Prostate gland (tissue), 2 donors: Measurements from ENCODE around the gene SBF2. TPM values are rescaled to one million over a fixed set of nuclear protein-coding genes. Genes with fewer than 3 reads are reported as not detected.
A peak's percentile ranks its signal among the peaks of the same experiment; 100 is the strongest.

ENCODE experiments used
- DNase-seq: peaks from one replicate; pipeline ENCODE4 v3.0.0-alpha.2; 2019; ENCODE audit warnings: low spot score
- H3K27ac ChIP-seq, 2 donors: fragments of 200-600 bp; sonication (generic); 2 replicates each; pipeline ENCODE4 v1.5.1; 2017 to 2019
- H3K27me3 ChIP-seq: fragments of 200-600 bp; sonication (generic); replicated peaks from 2 replicates; pipeline ENCODE4 v1.5.1; 2019; ENCODE audit not compliant: insufficient read depth
- H3K36me3 ChIP-seq, 2 donors: fragments of 200-600 bp; sonication (generic); 1 replicate in 1 of 2; 2 replicates in 1 of 2; pipeline versions ENCODE4 v1.5.1 to v1.8.1; 2017 to 2019
- H3K4me1 ChIP-seq: fragments of 200-600 bp; sonication (generic); replicated peaks from 2 replicates; pipeline ENCODE4 v1.5.1; 2019
- H3K4me3 ChIP-seq, 2 donors: fragments of 200-600 bp; sonication (generic); 2 replicates each; pipeline ENCODE4 v1.5.1; 2017 to 2019
- H3K9me3 ChIP-seq: fragments of 200-600 bp; sonication (generic); 2 replicates; pipeline ENCODE4 v1.5.1; 2017
- CTCF ChIP-seq, 4 experiments: fragments of 200-600 bp in 2 of 4; fragments of 450-650 bp in 2 of 4; sonication (generic) in 2 of 4; IDR thresholded peaks; 1 replicate in 3 of 4; 2 replicates in 1 of 4; pipeline ENCODE4 v1.5.1; 2016 to 2019; ENCODE audit warnings: antibody characterized with exemption in 4 of 4, mild to moderate bottlenecking in 2 of 4, moderate library complexity in 2 of 4
- POLR2A ChIP-seq: fragments of 450-650 bp; IDR thresholded peaks from one replicate; pipeline ENCODE4 v1.6.1; 2016; ENCODE audit warnings: antibody characterized with exemption, mild to moderate bottlenecking
- POLR2AphosphoS5 ChIP-seq: sonication (generic); formaldehyde crosslinking; IDR thresholded peaks from one replicate; pipeline ENCODE4 v1.6.1; 2017; ENCODE audit warnings: antibody characterized with exemption
- WGBS: methylation state at CpG from one replicate; pipeline ENCODE4 v1.1.5; 2018; 5-methylcytosine and 5-hydroxymethylcytosine counted together
- intact Hi-C: fragments of 100-400 bp; cut with DNase I; formaldehyde crosslinking; loops from one replicate; pipeline ENCODE4 v1.14.2; 2022
- total RNA-seq, 2 donors: library from RNA; depleted of rRNA; stranded (reverse); fragments of >200 nt; gene quantifications; one replicate each; pipeline ENCODE4 v1.1.0, GENCODE V29; 2016

SBF2 gene
- total RNA-seq, 2 donors from 2014 or later: 35.9 to 56.7 TPM

DNA sequence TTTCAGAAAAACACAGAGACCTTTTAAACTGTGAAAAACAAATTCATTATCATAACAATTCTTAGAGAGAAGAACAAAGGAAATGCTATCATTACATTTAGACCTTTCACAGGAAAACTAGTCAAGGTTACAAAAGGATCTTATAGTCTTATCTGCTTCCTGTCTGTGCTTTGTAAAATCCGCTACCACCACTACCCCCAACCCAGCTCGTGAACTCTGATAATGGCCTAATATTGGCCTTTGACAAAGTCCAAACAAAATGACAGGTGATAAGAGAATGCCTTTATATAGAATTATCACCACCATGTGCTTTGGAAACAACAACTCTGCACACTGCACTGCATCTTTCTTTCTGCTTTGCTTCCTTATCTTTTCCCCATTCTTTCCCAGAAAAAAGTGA is 272.5 kb downstream of the SBF2 start:
- no peak overlapping the region for H3K27ac ChIP-seq
- no peaks in the 10 kb centered on the region for H3K9me3 ChIP-seq
- H3K4me3 ChIP-seq: no peak overlapping the region
- H3K4me1 ChIP-seq: no peaks in the 10 kb centered on the region
- DNase-seq: no peak
- TF ChIP-seq POLR2A: no peak
- no peak for TF ChIP-seq CTCF (IDR thresholded peaks at IDR 0.05)
- TF ChIP-seq POLR2AphosphoS5: no peak
- no peaks in the 10 kb centered on the region for H3K27me3 ChIP-seq
- H3K36me3 ChIP-seq: no peaks in the 10 kb centered on the region
- intact Hi-C loops: no loop called here
- WGBS: 77% methylated on average over 2 of the region's 2 CpGs

DNA sequence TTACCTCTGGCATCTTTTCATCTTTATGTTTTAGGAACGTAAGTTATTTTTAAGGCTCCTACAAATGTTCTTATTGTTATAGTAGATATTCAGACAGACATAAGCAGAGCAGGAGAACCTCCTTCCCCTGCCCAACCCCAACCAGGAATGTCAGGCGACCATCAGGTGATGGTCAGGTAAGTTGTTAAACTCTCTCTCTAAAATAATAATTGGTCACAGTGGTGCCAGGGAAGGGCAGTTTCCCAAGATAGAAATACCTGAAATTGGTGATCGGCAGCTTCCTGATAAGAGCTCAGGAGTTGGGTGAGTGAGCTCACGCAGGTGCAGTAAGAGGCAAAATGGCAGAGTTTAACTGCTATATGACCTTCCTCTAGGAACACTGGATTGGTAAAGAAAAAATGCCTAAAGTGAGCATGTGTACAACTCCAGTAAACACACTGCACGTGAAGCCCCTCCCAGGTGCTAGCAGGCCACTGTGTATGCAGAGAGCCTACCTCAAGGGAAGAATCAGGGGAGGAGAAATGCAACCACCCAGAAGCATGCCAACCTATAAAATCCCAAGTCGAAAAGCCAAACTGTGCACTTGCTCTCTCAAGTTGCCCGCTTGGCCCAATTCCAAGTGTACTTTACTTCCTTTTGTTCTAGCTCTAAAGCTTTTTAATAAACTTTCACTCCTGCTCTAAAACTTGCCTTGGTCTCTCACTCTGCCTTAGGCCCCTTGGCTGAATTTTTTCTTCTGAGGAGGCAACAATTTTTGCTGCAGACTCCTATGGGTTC is 273.9 kb downstream of the SBF2 start:
- 61% methylated on average over 7 of the region's 7 CpGs for WGBS
- no peaks in the 10 kb centered on the region for H3K9me3 ChIP-seq
- TF ChIP-seq POLR2AphosphoS5: no peak
- no peak for TF ChIP-seq CTCF (IDR thresholded peaks at IDR 0.05)
- intact Hi-C loops: no loop called here
- no peak overlapping the region for H3K27ac ChIP-seq
- H3K36me3 ChIP-seq: no peaks in the 10 kb centered on the region
- no peaks in the 10 kb centered on the region for H3K4me1 ChIP-seq
- H3K4me3 ChIP-seq: no peak overlapping the region
- no peaks in the 10 kb centered on the region for H3K27me3 ChIP-seq
- DNase-seq: peak; percentile 54

GRCh38 chr11:10017911-10018310 is 276.1 kb downstream of the SBF2 start:
- Histone ChIP-seq H3K36me3 (no peaks in the 10 kb centered on the region), H3K4me3 (no peak overlapping the region), H3K4me1 (no peaks in the 10 kb centered on the region), H3K9me3 (no peaks in the 10 kb centered on the region), H3K27ac (no peak overlapping the region), H3K27me3 (no peaks in the 10 kb centered on the region)
- no peak for DNase-seq
- intact Hi-C loops: no loop called here
- TF ChIP-seq POLR2A: no peak
- TF ChIP-seq POLR2AphosphoS5: no peak
- TF ChIP-seq CTCF (IDR thresholded peaks at IDR 0.05): no peak
- 93% methylated on average over 1 of the region's 1 CpG for WGBS

GRCh38 chr11:10017050-10017449 is 277.0 kb downstream of the SBF2 start:
- no peak for TF ChIP-seq POLR2AphosphoS5
- no peak for TF ChIP-seq POLR2A
- no peak for TF ChIP-seq CTCF (IDR thresholded peaks at IDR 0.05)
- WGBS: 43% methylated on average over 1 of the region's 1 CpG

GRCh38 chr11:10012068-10012467 is 282.0 kb downstream of the SBF2 start:
- TF ChIP-seq POLR2AphosphoS5: no peak
- TF ChIP-seq POLR2A: no peak
- TF ChIP-seq CTCF (IDR thresholded peaks at IDR 0.05): no peak
- H3K27me3 ChIP-seq: no peaks in the 10 kb centered on the region
- no peaks in the 10 kb centered on the region for H3K4me1 ChIP-seq
- H3K36me3 ChIP-seq: no peaks in the 10 kb centered on the region
- H3K9me3 ChIP-seq: no peaks in the 10 kb centered on the region
- H3K4me3 ChIP-seq: no peak overlapping the region
- 96% methylated on average over 3 of the region's 3 CpGs for WGBS
- intact Hi-C loops: no loop called here
- no peak overlapping the region for H3K27ac ChIP-seq
- DNase-seq: no peak

More at GRCh38 chr11:10017050-10017449, 277.0 kb downstream of the SBF2 start:
- no peak for DNase-seq
- Histone ChIP-seq H3K36me3 (no peaks in the 10 kb centered on the region), H3K4me3 (no peak overlapping the region), H3K4me1 (no peaks in the 10 kb centered on the region), H3K9me3 (no peaks in the 10 kb centered on the region), H3K27ac (no peak overlapping the region), H3K27me3 (no peaks in the 10 kb centered on the region)
- intact Hi-C loops: no loop called here
